SU-DHL-6 (cell line): ENCODE results near the gene ZNF227.

Experiments used
- H2AFZ ChIP-seq: fragments of 200-600 bp; sonication (generic); 2 replicates; pipeline ENCODE4 v1.6.1; 2014; ENCODE audit warnings: low read depth, mild to moderate bottlenecking, moderate library complexity, mixed read lengths, antibody characterized with exemption, low read length; ENCODE audit not compliant: severe bottlenecking
- H3F3A ChIP-seq: fragments of 200-600 bp; shearing (Covaris generic); 2 replicates; pipeline ENCODE4 v1.6.0; 2016; ENCODE audit warnings: antibody characterized with exemption, mild to moderate bottlenecking; ENCODE audit not compliant: insufficient read depth
- H3K27ac ChIP-seq: fragments of 200-600 bp; sonication (generic); 2 replicates; pipeline ENCODE4 v1.5.1; 2016; ENCODE audit warnings: low read depth, mild to moderate bottlenecking, low read length, moderate library complexity, mixed read lengths
- H3K27me3 ChIP-seq: fragments of 200-600 bp; sonication (generic), shearing (Covaris generic); 2 replicates; pipeline ENCODE4 v1.6.0; 2014; ENCODE audit warnings: mild to moderate bottlenecking, low read length
- H3K36me3 ChIP-seq: fragments of 200-600 bp; sonication (generic); 2 replicates; pipeline ENCODE4 v1.6.1; 2014; ENCODE audit warnings: mild to moderate bottlenecking, low read length, mixed read lengths
- H3K4me2 ChIP-seq: fragments of 300-600, 200-600 bp; shearing (Covaris generic), sonication (generic); 2 replicates; pipeline ENCODE4 v1.6.0; 2014; ENCODE audit warnings: low read length, low read depth, mild to moderate bottlenecking; ENCODE audit not compliant: poor library complexity, severe bottlenecking
- H3K4me3 ChIP-seq: fragments of 200-600 bp; sonication (generic); 2 replicates; pipeline ENCODE4 v1.5.1; 2014; ENCODE audit warnings: antibody characterized with exemption, low read length, mild to moderate bottlenecking, mixed read lengths; ENCODE audit not compliant: insufficient read depth, poor library complexity, severe bottlenecking
- H3K79me2 ChIP-seq: fragments of 200-600 bp; sonication (generic); 2 replicates; pipeline ENCODE4 v1.6.1; 2014; ENCODE audit warnings: mild to moderate bottlenecking, low read length, moderate library complexity; ENCODE audit not compliant: insufficient read depth
- H3K9ac ChIP-seq: fragments of 200-600 bp; sonication (generic); 2 replicates; pipeline ENCODE4 v1.7.0; 2014; ENCODE audit warnings: mild to moderate bottlenecking, low read length
- H3K9me2 ChIP-seq: fragments of 200-600 bp; sonication (generic); replicated peaks from 2 replicates; pipeline ENCODE4 v1.6.1; 2014; ENCODE audit warnings: low read length; ENCODE audit not compliant: insufficient read depth
- H3K9me3 ChIP-seq: fragments of 200-600 bp; sonication (generic); 2 replicates; pipeline ENCODE4 v1.6.1; 2014; ENCODE audit warnings: low read length, mixed read lengths; ENCODE audit not compliant: insufficient read depth
- H4K20me1 ChIP-seq: fragments of 200-600 bp; sonication (generic); 2 replicates; pipeline ENCODE4 v1.6.1; 2014; ENCODE audit warnings: low read depth, mild to moderate bottlenecking, antibody characterized with exemption, low read length, moderate library complexity, mixed read lengths
- EZH2phosphoT487 ChIP-seq: fragments of 200-600 bp; sonication (generic), shearing (Covaris generic); conservative IDR thresholded peaks from 2 replicates; pipeline ENCODE4 v1.6.1; 2018; ENCODE audit warnings: mild to moderate bottlenecking, antibody characterized with exemption, low read length, moderate library complexity, mixed read lengths
- TF ChIP-seq, protein P1 (sequence below): fragments of 200-600 bp; sonication (generic); IDR thresholded peaks from one replicate; pipeline ENCODE4 v1.5.1; 2017; ENCODE audit warnings: antibody characterized with exemption, mild to moderate bottlenecking, low read length, moderate library complexity; ENCODE audit not compliant: insufficient read depth, poor library complexity, severe bottlenecking

Gene ZNF227

GRCh38 chr19:44277331-44277730 is 65.0 kb downstream of the ZNF227 start:
- TF ChIP-seq EZH2phosphoT487 = no peak
- TF ChIP-seq, protein P1, sequence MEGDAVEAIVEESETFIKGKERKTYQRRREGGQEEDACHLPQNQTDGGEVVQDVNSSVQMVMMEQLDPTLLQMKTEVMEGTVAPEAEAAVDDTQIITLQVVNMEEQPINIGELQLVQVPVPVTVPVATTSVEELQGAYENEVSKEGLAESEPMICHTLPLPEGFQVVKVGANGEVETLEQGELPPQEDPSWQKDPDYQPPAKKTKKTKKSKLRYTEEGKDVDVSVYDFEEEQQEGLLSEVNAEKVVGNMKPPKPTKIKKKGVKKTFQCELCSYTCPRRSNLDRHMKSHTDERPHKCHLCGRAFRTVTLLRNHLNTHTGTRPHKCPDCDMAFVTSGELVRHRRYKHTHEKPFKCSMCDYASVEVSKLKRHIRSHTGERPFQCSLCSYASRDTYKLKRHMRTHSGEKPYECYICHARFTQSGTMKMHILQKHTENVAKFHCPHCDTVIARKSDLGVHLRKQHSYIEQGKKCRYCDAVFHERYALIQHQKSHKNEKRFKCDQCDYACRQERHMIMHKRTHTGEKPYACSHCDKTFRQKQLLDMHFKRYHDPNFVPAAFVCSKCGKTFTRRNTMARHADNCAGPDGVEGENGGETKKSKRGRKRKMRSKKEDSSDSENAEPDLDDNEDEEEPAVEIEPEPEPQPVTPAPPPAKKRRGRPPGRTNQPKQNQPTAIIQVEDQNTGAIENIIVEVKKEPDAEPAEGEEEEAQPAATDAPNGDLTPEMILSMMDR = no peak
- H3F3A ChIP-seq = no peaks in the 10 kb centered on the region
- H3K79me2 ChIP-seq = no peaks in the 10 kb centered on the region
- no peak overlapping the region for H3K27ac ChIP-seq
- no peaks in the 10 kb centered on the region for H3K9me2 ChIP-seq
- H2AFZ ChIP-seq = no peak overlapping the region
- no peak overlapping the region for H3K9ac ChIP-seq
- H3K36me3 ChIP-seq = no peaks in the 10 kb centered on the region
- H4K20me1 ChIP-seq = no peaks in the 10 kb centered on the region
- no peak overlapping the region for H3K4me3 ChIP-seq
- H3K9me3 ChIP-seq = no peaks in the 10 kb centered on the region
- H3K27me3 ChIP-seq = no peaks in the 10 kb centered on the region
- no peak overlapping the region for H3K4me2 ChIP-seq

GRCh38 chr19:44278181-44278690 is 65.9 kb downstream of the ZNF227 start:
- H3K27ac ChIP-seq = no peak overlapping the region
- no peaks in the 10 kb centered on the region for H3K9me2 ChIP-seq
- no peaks in the 10 kb centered on the region for H3K79me2 ChIP-seq
- H3K27me3 ChIP-seq = no peaks in the 10 kb centered on the region
- H3K36me3 ChIP-seq = no peaks in the 10 kb centered on the region
- H3K9me3 ChIP-seq = no peaks in the 10 kb centered on the region
- no peaks in the 10 kb centered on the region for H3F3A ChIP-seq
- no peak overlapping the region for H3K9ac ChIP-seq
- H4K20me1 ChIP-seq = no peaks in the 10 kb centered on the region
- no peak overlapping the region for H2AFZ ChIP-seq
- H3K4me3 ChIP-seq = no peak overlapping the region
- no peak overlapping the region for H3K4me2 ChIP-seq
- TF ChIP-seq, protein P1 = no peak

- H3K27ac ChIP-seq = no peak overlapping the region
- TF ChIP-seq, protein P1 = no peak
- TF ChIP-seq EZH2phosphoT487 = no peak
- no peaks in the 10 kb centered on the region for H3F3A ChIP-seq
- no peak overlapping the region for H3K9ac ChIP-seq
- H3K79me2 ChIP-seq = no peaks in the 10 kb centered on the region
- H3K9me2 ChIP-seq = no peaks in the 10 kb centered on the region
- H2AFZ ChIP-seq = no peak overlapping the region
- no peaks in the 10 kb centered on the region for H3K9me3 ChIP-seq
- H3K36me3 ChIP-seq = no peaks in the 10 kb centered on the region
- no peaks in the 10 kb centered on the region for H4K20me1 ChIP-seq
- H3K4me3 ChIP-seq = no peak overlapping the region
- H3K4me2 ChIP-seq = no peak overlapping the region
- H3K27me3 ChIP-seq = no peaks in the 10 kb centered on the region
These were observed 68.6 kb downstream of the ZNF227 start for GRCh38 chr19:44280916-44281315.
